Activated CD4-positive, alpha-beta T cell treated with anti-CD3 and anti-CD28 coated beads, Interleukin-2, amount 50 U/mL, for 4 hours (primary cell): ENCODE measurements around the gene PDE9A.
"Not testable (repeated sequence)": the region's sequence is repeated elsewhere in the genome, so short reads cannot be mapped to it uniquely, and the experiment has no call there.

Source experiments
- DNase-seq, 2 experiments: peaks; one replicate each; pipeline ENCODE4 v3.0.0-alpha.2; 2020

PDE9A gene

GRCh38 chr21:42691901-42692559 is 38.6 kb downstream of the PDE9A start:
- DNase-seq: no peak

- no peak for DNase-seq
Observed at GRCh38 chr21:42692688-42693087, 39.3 kb downstream of the PDE9A start.

GRCh38 chr21:42694751-42695696 is 41.6 kb downstream of the PDE9A start:
- DNase-seq: no peak

- no peak for DNase-seq
Observed at GRCh38 chr21:42695697-42696380, 42.4 kb downstream of the PDE9A start.

GRCh38 chr21:42696501-42697040 is 43.1 kb downstream of the PDE9A start:
- no peak for DNase-seq

GRCh38 chr21:42698733-42699132 is 45.3 kb downstream of the PDE9A start:
- DNase-seq: no peak

GRCh38 chr21:42699196-42699595 is 45.8 kb downstream of the PDE9A start:
- DNase-seq: no peak

GRCh38 chr21:42701706-42702456 is 48.5 kb downstream of the PDE9A start:
- DNase-seq: no peak

GRCh38 chr21:42702720-42703119 is 49.3 kb downstream of the PDE9A start:
- no peak for DNase-seq

- no peak for DNase-seq
Observed at GRCh38 chr21:42703136-42703908, 49.9 kb downstream of the PDE9A start.

GRCh38 chr21:42703965-42704364 is 50.5 kb downstream of the PDE9A start:
- no peak for DNase-seq

- no peak for DNase-seq
Observed at GRCh38 chr21:42704861-42705260, 51.4 kb downstream of the PDE9A start.

GRCh38 chr21:42705346-42705745 is 51.9 kb downstream of the PDE9A start:
- no peak for DNase-seq

- no peak for DNase-seq
Observed at GRCh38 chr21:42705746-42706374, 52.4 kb downstream of the PDE9A start.

- no peak for DNase-seq
Observed at GRCh38 chr21:42706765-42707164, 53.3 kb downstream of the PDE9A start.

GRCh38 chr21:42707207-42707830 is 53.9 kb downstream of the PDE9A start:
- no peak for DNase-seq

- no peak for DNase-seq
Observed at GRCh38 chr21:42708107-42708506, 54.7 kb downstream of the PDE9A start.

- not testable (repeated sequence) for DNase-seq
Observed at GRCh38 chr21:42708916-42709315, 55.5 kb downstream of the PDE9A start.

- no peak for DNase-seq
Observed at GRCh38 chr21:42711667-42712066, 58.2 kb downstream of the PDE9A start.

- not testable (repeated sequence) for DNase-seq
Observed at GRCh38 chr21:42715427-42715826, 62.0 kb downstream of the PDE9A start.

GRCh38 chr21:42716074-42716473 is 62.7 kb downstream of the PDE9A start:
- no peak for DNase-seq
